ENCODE measurements around the gene BCR.
"Not testable (repeated sequence)": the region's sequence is repeated elsewhere in the genome, so short reads cannot be mapped to it uniquely, and the experiment has no call there.

The BCR gene

GRCh38 chr22:23285734-23286133 lies 105.4 kb downstream of the BCR start:
- in situ Hi-C loops (cut with HindIII; ENCODE audit: low sequenced_read_pairs): no loop called here

GRCh38 chr22:23286296-23286695 lies 106.0 kb downstream of the BCR start:
- in situ Hi-C loops (cut with HindIII; ENCODE audit: low sequenced_read_pairs): no loop called here

DNA sequence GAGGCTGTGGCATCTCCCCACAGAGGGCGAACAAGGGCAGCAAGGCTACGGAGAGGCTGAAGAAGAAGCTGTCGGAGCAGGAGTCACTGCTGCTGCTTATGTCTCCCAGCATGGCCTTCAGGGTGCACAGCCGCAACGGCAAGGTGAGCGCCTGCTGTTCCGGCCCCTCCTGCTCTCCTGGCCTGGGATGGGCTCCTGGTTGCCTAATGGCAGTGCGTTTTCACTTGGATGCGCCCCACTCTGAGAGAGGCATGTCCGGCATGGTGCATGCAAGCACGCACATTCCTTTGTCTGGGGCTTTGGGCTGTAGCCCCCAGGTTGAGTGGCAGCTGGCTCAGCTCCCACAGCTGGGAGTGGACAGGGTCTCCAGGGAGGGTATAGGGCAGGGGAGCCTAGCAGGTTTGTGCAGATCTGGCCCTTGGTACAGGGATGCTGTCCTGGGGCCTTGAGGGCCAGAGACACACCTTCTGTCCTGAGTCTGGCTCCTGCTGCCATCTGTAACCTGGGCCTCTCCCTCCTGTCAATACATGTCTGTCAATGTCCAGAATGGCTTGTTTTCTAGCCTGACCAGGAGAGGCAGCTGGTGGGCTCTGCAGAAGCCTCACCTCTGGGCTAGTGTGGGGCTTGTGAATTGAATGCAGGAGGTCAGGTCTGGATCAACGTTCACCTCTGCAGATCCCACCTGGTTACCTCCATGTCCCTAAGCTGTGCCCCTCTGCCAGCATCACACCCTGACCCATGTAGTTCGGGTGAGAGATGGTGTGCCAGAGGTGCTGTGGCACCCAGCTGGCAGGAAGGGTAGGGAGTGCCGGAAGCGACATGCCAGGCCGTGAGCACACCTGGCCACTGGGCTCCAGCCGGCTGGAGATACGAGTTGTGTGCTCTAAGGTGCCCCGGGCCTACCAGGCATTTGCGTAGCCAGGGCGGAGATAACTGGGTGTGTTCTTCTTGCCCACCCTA lies 107.1 kb downstream of the BCR start:
- in situ Hi-C loops (cut with HindIII; ENCODE audit: low sequenced_read_pairs): no loop called here

DNA sequence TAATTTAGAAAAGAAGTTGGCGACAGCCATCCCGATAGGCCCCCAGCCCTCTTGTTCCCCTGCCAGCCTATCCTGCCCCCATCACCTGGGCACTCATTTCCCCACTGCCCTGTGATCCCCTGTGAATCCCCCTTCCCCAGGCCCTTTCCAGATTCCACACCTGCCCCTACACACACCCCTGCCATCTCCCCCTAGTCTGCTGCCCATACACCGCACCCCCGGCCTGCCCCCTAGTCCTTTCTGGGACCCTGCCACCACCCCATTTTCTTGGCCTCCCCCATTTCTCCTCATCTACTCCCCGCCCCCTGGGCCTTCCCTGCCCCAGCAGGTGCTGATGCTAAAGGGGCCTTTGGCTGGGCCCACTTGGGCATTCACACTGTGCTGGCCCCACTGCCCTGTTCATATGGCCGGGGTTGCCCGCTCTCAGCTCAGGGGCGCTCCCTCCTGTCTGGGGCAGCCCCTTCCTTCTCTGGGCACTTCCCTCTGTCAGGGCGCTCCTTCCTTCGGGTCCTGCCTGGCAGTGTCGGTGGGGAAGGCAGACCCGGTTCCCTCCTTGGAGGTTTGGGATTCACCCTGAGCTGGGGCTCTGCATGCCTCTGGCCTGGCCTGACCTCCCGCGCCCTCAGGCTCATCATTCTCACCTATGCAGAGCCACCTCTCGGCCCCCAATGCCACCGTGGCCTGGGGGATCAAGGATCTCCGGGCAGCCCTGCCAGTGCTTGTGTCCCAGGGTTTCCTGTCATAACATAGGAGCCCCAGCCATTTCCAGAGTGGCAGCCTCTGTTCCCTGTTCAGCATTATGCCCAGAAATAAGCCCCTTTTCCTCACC lies 108.2 kb downstream of the BCR start:
- in situ Hi-C loops (cut with HindIII; ENCODE audit: low sequenced_read_pairs): no loop called here

DNA sequence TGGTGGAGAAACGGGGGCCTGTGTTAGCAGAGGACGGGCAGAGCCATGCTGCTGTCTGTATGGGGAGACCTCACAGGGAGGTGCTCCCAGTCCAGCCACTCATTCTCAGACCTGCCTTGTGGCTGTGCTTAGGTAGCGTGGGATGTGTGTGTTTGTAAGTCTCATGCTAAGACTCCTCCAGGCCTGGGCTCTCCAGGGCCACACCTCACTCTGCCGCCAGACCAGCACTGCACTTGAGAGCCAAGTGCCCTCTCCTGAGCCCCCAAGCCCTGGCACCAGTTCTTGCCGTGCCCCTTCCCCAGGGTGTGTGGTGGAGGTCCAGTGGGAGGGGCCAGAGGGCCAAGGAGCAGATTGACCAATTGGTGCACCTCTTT lies 108.8 kb downstream of the BCR start:
- in situ Hi-C loops (cut with HindIII; ENCODE audit: low sequenced_read_pairs): no loop called here

DNA sequence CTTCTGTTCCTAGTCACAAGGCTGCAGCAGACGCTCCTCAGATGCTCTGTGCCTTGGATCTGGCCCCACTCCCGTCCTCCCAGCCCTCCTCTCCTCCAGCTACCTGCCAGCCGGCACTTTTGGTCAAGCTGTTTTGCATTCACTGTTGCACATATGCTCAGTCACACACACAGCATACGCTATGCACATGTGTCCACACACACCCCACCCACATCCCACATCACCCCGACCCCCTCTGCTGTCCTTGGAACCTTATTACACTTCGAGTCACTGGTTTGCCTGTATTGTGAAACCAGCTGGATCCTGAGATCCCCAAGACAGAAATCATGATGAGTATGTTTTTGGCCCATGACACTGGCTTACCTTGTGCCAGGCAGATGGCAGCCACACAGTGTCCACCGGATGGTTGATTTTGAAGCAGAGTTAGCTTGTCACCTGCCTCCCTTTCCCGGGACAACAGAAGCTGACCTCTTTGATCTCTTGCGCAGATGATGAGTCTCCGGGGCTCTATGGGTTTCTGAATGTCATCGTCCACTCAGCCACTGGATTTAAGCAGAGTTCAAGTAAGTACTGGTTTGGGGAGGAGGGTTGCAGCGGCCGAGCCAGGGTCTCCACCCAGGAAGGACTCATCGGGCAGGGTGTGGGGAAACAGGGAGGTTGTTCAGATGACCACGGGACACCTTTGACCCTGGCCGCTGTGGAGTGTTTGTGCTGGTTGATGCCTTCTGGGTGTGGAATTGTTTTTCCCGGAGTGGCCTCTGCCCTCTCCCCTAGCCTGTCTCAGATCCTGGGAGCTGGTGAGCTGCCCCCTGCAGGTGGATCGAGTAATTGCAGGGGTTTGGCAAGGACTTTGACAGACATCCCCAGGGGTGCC lies 109.8 kb downstream of the BCR start:
- in situ Hi-C loops (cut with HindIII; ENCODE audit: low sequenced_read_pairs): no loop called here

GRCh38 chr22:23291806-23292452 lies 111.6 kb downstream of the BCR start:
- in situ Hi-C loops (cut with HindIII; ENCODE audit: low sequenced_read_pairs): no loop called here

- in situ Hi-C loops (cut with HindIII; ENCODE audit: low sequenced_read_pairs): no loop called here
These were observed 112.4 kb downstream of the BCR start for GRCh38 chr22:23292453-23293350.

- in situ Hi-C loops (cut with HindIII; ENCODE audit: low sequenced_read_pairs): no loop called here
These were observed 113.4 kb downstream of the BCR start for GRCh38 chr22:23293720-23294119.

- in situ Hi-C loops (cut with HindIII; ENCODE audit: low sequenced_read_pairs): no loop called here
These were observed 113.9 kb downstream of the BCR start for GRCh38 chr22:23294221-23294620.

DNA sequence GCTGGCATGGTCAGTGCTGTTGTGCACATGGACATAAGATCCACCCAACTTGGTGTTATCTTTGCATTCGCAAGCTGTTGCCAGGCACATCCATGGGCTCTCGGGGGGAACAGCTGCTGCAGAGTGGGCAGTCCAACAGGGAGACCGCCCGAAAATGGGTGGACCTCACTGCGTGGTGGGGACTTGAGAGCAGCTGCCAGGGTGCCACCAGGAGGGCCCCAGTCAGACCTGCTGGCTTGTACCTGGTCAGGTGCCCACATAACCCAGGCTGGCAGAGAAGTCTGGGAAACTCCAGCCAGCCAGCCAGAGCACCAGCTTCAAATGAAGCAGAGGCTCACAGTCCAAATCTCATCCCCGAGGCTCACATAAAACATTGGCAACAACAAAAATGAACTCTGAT lies 120.2 kb downstream of the BCR start:
- in situ Hi-C loops (cut with HindIII; ENCODE audit: low sequenced_read_pairs): no loop called here

DNA sequence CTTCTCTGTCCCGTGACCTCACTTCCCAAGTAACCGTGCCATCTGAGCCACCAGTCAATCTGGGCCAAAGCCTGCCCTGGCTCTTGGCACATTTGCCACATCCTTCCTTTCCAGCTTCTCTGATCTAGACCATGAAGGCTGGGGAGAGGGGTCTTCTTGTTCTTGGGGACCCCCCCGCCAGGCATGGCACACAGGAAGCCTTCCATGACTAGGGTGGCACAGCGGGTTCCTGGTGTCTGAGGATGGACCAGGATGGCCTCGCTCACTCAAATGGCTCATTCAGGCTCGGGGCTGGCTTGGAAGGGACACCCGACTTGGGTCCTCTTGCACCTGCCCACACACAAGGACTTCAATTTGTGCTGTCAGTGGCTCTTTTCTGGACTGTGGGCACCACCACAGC lies 121.3 kb downstream of the BCR start:
- in situ Hi-C loops (cut with HindIII; ENCODE audit: low sequenced_read_pairs): no loop called here

DNA sequence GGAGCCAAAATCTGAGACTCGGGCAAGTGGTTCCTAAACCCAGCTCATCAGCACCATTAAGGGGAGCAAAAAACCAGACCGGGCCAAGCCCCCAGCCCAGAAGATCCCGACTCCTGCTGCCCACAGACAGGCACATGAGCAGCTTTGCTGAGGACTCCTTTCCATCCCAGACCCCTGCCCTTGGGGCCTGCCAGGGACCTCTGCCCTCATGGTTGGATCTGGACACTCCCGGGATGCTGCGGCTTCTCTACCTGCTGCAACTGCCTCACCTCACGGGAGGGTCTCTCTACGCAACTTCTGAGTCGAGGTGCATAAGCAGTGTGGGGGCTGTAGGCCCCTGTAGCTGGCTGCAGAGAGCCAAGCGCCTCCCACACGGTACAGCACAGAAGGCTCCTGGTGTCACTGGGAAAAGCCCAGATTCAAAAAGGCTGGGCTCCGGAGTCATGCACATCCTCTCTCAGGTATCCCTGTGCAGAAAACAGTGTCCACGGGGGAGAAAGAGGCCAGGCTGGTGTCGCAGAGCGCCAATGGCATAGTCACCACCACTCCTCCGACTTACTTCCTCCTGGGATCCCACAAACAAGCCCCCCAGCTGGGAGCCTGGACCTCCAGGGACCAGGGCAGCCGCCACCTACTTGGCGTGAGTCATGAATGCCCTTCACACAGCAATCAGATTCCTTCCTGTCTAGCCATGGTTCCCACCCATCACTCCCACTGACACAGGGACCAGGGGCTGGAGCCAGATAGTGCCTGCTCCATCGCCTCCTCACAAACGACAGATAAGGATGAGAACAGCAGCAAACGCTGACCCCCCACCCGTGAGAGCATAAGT lies 122.1 kb downstream of the BCR start:
- in situ Hi-C loops (cut with HindIII; ENCODE audit: low sequenced_read_pairs): no loop called here

DNA sequence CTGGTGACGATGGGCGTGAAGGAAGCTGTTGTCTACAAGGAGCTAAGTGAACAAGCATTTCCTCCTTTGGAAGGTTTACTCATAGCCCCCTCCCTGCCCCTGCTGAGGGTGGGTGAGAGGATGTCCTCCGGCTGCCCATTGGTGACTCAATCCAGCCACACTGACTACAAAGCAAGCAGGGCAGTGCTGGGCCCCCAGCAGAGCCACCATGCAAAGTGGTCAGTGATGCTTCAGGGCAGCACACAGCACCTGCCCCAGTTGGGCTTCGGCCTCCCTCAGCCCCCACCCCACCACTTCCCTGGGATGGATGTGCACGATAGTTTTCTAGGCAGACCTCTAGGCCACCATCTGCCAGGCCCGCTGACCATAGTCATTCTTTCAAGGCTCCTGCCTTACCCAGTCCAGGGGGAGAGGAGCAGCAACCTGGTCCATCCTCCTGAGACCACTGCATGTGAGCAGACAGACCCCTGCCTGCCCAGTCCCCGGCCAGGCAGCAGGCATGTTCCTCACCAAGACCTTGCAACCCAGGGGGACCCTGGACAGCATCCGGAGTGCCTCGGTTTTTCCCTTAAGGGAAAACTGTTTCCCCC lies 125.1 kb downstream of the BCR start:
- in situ Hi-C loops (cut with HindIII; ENCODE audit: low sequenced_read_pairs): no loop called here

DNA sequence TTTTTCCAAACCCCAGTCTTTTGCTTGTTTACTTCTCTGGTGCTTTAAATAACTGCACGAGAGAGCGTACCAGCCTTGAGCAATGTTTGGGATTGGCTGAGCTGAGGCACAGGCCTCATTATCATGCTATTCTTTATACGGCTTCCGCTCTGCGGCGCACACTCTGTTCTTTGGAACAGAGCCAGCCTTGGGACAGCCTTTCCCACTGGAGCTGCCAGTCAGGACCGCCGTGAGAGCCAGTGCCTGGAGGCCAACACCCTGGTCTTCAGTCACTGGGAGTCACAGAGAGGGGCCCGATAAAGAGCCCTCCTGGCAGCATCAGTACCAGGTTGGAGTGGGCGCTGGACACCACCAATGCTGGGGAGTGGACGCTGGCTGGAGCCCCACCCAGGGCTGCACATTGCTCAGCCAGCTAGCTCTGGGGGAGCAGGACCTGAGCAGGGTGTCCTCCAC lies 125.6 kb downstream of the BCR start:
- in situ Hi-C loops (cut with HindIII; ENCODE audit: low sequenced_read_pairs): no loop called here

DNA sequence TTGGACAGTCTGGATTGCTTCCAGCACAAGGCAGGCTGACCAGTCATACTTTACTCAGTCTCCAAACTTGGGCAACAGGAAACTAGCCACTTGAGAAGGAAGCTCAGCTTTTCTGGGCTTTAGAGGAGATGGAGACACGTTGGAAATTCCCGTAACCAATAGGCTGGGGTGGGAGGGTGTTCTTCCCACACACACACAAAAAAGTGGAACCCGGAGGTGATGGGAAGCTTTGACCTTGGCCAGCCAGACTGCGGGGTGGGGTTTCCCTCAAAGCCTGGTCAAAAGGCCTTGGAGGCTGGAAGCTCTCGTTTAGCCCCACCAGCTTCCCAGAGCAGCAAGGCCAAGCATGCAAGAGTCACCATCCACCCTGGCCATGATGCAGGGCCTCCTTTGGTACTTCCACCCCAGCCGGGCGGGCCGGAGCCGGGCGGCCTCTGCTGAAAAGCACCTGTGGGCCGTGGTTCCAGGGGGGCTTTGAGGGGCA lies 126.2 kb downstream of the BCR start:
- in situ Hi-C loops (cut with HindIII; ENCODE audit: low sequenced_read_pairs): no loop called here

GRCh38 chr22:23306926-23307325 lies 126.6 kb downstream of the BCR start:
- in situ Hi-C loops (cut with HindIII; ENCODE audit: low sequenced_read_pairs): no loop called here

- in situ Hi-C loops (cut with HindIII; ENCODE audit: low sequenced_read_pairs): not testable (repeated sequence)
These were observed 127.2 kb downstream of the BCR start for GRCh38 chr22:23307511-23307910.
